ENCODE data around the gene S100A1.
A peak's percentile ranks its signal among the peaks of the same experiment; 100 is the strongest.
"Not testable (repeated sequence)": the region's sequence is repeated elsewhere in the genome, so short reads cannot be mapped to it uniquely, and the experiment has no call there.

The S100A1 gene

DNA sequence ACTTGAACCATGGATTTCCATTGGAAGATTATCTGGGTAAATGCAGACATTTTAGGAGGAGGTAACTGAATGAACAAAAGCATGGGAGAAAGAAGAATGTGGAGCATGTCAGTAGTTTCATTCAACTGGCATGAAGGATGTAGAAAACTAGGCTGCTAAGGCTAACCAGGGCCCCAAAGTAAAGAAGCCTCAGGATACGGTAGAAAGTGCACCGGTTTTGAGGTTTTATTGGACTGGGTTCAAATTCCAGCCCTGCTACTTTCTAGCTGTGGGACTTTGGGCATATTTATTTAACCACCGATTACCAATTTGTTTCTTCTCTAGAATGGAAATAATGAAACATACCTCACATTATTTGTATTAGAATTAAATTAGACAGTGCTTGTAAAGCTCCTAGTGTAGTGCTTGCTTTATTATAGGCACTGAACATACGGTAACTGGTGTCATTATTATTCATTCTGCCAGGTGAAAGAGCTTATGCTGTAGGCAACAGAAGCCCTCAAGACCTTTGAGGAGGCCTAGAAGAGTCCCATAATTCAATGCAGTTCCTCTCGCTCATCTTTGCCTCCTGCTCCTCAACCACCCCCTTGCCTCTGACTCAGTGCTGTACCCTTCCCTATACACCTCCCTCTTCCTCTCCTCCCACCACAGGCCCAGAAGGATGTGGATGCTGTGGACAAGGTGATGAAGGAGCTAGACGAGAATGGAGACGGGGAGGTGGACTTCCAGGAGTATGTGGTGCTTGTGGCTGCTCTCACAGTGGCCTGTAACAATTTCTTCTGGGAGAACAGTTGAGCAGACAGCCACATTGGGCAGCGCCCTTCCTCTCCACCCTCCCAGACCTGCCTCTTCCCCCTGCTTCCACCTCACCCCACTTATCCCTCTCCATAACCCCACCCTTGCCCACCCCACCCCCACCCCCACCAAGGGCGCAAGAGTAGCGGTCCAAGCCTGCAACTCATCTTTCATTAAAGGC is 3.1 kb downstream of the S100A1 start:
- DNase-seq, result no peak

GRCh38 chr1:153633161-153633753 is 5.0 kb downstream of the S100A1 start:
- no peak for DNase-seq

DNA sequence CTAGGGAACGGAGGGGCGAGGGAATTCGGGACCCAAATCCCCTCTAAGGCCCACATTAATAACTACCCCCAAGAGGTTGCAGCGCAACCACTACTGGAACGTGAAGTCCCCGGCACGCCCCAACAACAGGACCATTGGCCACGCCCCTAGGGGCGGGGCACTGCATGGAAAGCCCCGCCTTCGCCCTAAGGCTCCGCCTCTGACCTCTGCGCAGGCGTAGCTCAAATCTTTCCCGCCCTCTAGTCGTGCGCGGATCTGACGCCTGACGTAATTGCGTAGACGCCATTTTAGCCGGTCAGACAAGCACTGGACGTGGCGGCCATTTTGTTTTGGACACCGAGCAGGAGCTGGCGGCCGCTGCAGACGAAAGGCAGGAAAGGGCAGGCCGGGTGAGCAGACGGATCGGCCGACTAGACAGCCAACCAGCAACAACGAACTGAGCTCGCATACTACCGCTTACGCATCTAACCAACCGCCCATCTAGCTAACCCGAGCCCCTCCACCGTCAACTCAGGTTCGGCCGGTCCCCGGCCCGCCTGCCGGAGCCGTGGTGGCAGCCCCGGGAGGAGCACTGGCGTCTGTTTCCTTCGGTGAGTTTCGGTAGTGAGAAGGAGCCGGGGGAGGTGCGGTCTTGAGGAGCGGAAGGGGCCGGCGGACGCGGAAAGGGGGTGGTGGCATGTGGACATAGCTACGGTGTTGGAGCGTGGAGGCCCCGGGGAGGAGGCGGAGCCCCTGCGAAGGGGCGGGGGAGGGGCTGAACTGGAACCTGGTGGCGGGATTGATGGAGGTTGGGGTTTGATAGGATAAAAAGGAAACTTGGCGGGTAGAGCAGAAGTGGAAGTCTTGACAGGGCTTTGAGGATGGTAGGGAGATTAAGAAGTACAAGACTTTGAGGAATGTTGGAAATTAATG is 5.8 kb downstream of the S100A1 start, which contains the start of gene CHTOP:
Gene CHTOP, plus strand, starts transcription at position 313 of the 912 bp plus-strand sequence. CDS start 2,523 bp downstream, outside the sequence.
- DNase-seq, result peak; percentile 47

- DNase-seq, result no peak
Observed at GRCh38 chr1:153635872-153636271, 7.6 kb downstream of the S100A1 start.

- DNase-seq, result no peak
Observed at GRCh38 chr1:153636312-153636711, 8.1 kb downstream of the S100A1 start.

GRCh38 chr1:153638261-153638660 is 10.0 kb downstream of the S100A1 start:
- no peak for DNase-seq

GRCh38 chr1:153639280-153639679 is 11.0 kb downstream of the S100A1 start:
- no peak for DNase-seq

DNA sequence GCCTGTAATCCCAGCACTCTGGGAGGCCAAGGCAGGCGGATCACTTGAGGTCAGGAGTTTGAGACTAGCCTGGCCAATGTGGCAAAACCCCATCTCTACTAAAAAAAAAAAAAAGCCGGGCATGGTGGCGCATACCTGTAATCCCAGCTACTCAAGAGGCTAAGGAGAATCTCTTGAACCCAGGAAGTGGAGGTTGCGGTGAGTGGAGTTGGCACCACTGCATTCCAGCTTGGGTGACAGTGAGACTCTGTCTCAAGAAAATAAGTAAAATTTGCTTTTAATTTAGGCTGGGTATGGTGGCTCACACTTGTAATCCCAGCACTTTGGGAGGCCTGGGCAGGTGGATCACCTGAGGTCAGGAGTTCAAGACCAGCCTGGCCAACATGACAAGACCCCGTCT is 12.0 kb downstream of the S100A1 start:
- not testable (repeated sequence) for DNase-seq

- no peak for DNase-seq
Observed at GRCh38 chr1:153640861-153641260, 12.6 kb downstream of the S100A1 start.

DNA sequence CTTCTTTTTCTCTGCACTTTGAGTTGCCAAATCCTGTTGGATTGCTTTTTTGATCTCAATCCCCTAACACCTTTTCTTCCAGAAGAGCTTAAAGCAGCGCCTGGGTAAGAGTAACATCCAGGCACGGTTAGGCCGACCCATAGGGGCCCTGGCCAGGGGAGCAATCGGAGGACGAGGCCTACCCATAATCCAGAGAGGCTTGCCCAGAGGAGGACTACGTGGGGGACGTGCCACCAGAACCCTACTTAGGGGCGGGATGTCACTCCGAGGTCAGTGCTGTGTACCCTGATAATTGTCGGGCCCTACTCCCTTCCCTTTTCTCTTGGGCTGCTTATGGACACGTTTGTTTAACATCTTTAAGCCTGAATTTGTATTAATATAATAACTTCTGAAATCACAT is 13.9 kb downstream of the S100A1 start:
- DNase-seq, result no peak

DNA sequence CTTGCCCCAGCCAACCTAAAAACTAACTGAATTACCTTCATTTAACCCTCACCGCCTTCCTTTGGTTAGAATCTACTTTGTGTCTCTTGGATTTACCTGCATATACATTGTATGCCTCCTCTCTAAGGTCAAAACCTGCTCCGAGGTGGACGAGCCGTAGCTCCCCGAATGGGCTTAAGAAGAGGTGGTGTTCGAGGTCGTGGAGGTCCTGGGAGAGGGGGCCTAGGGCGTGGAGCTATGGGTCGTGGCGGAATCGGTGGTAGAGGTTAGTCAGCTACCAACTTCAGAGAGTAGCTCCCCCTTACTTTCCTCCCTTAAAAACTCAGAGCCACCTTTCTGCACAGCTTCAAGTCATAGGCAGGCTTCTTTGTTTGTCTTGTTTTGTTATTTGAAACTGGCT is 14.9 kb downstream of the S100A1 start:
- DNase-seq, result no peak

DNA sequence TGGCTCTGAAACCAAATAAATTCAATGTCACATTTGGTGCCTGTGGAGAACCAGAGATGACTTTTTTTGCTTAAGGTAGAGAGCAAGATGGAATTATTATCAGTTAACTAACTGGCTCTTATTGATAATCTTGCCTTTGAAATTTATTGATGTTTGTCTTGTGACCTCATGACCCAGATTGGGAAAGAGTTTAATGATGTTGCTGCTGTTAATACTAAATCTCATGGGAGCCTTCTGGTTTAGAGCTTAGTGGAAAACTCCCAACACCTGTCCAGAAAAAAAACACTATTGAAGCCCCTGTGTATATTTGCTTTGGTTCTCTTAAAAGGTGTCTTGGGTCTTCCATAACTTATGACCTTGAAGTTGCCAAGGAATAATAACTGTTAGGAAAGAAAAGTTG is 15.6 kb downstream of the S100A1 start:
- DNase-seq, result no peak

GRCh38 chr1:153646672-153647345 is 18.6 kb downstream of the S100A1 start:
- no peak for DNase-seq

- no peak for DNase-seq
Observed at GRCh38 chr1:153647346-153647714, 19.1 kb downstream of the S100A1 start.

GRCh38 chr1:153648000-153648643 is 19.9 kb downstream of the S100A1 start:
- no peak for DNase-seq

- DNase-seq, result no peak
Observed at GRCh38 chr1:153649137-153649862, 21.1 kb downstream of the S100A1 start.

DNA sequence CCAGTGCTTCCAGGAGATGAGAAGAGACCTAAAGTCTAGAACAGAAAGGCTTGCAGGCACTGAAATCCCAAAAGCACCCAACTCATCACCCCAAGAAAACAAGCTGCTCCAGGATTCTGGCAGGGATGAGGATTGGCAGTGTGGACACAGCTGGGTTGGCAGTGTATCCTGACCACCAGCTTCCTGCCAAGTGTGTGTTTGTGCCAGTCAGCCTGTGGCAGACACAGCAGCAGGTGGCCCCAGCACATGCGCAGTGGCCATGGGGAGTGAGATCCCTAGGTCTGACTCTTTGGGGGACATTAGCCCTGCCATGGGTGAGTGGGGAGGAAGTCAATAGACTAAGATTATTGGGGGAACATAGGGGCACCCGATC is 21.6 kb downstream of the S100A1 start:
- no peak for DNase-seq

DNA sequence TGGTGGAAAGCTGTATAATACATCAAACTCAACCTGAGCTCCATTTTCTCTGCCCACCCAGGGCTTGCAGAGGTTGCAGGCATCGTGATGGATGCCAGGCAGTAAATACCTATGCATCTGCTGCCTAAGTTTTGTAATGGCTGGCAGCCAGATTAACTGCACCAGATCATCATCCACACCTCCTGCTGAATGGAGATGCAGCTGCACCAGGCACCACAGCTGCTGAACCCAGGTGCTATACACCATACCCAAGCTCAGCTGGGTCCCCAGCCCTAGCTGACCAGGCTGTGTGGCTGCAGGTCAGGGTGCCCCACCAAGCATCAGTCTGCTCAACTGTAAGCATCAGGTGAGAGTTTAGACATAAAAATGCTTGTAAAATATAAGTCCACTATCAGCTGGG is 23.5 kb downstream of the S100A1 start:
- no peak for DNase-seq

DNA sequence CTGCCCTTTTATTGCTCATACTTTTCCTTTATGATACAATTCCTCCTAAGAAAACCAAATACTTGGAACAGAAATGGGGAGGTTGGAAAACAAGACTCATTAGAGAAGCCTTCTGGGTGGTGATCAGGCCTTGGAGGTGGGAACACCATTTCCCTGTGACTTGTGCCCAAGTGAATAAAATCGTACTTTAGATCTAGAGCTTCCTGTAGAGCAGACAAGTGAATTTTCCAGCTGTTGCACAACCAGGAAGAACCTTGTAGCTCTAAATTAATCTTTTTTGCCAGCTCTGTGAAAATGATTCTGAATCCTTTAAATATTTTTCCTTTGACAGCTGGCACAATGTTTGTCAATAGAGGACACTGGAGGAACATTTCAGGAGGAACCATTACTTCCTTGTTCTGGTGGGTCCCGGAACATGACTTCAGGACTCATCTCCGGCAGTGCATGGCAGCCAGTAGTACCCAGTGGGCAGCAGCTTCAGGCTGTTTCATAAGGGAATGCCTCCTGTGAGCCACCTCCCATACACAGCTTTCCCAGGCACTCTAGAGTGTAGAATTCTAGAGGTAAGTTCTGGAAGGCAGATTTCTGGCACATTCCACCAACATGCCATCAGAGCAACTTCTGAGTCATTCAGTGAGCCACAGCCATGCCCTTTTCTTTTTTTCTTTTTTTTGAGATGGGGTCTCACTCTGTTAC is 24.7 kb downstream of the S100A1 start:
- DNase-seq, result no peak

DNA sequence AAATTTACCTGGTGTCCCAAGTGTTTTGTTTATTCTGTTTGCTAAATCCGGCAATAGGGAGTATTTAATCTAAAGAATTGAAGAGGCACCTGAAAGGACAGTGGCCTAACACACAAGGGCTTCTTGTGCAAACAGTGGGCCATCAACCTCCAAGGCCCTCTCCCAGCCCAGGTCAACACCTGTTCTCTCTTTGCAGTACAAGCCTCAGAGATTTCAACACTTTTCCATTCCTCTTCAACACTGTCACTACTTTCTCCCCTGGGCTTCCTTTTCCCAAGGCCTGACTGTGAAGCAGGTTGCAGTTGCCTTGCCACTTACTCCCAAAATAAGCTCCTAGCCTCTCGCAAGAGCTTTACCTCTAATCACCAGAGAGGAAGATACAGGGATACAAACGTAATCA is 27.1 kb downstream of the S100A1 start:
- DNase-seq, result no peak

Measured in cortex of kidney (tissue), 1 donor.